T-cell (primary cell): ENCODE results near the gene RBPJ. TPM values are rescaled to one million over a fixed set of nuclear protein-coding genes. Genes with fewer than 3 reads are reported as not detected.
"Not testable (repeated sequence)": the region's sequence is repeated elsewhere in the genome, so short reads cannot be mapped to it uniquely, and the experiment has no call there.

Experiments used
- ATAC-seq, 4 experiments: fragments of 200-7000 bp in 3 of 4; fragments of 150-1000 bp in 1 of 4; cut with Tn5 transposase; replicated peaks in 1 of 4; 1 replicate in 3 of 4; 2 replicates in 1 of 4; pipeline ENCODE4 v1.10.0; 2021; ENCODE audit warnings: moderate library complexity in 3 of 4, mild to moderate bottlenecking in 2 of 4, moderate number of reproducible peaks in 1 of 4
- CTCF ChIA-PET, 2 donors: fragments of 300-600 bp; sonication (Branson Sonifier 250); formaldehyde crosslinking; loops; one replicate each; lab custom pipeline; 2022; ENCODE audit warnings: antibody characterized with exemption in 2 of 2; lab: Charles Lee
- POLR2A ChIA-PET, 2 donors: fragments of 300-600 bp; sonication (Branson Sonifier 250); formaldehyde crosslinking; loops; one replicate each; lab custom pipeline; 2022; ENCODE audit warnings: antibody characterized with exemption in 2 of 2; lab: Charles Lee
- DNase-seq, 35 experiments: peaks; one replicate each; pipeline versions ENCODE4 v3.0.0 to v3.0.0-alpha.2; 2013 to 2023
- H3K27ac ChIP-seq: one replicate; pipeline ENCODE4 v1.5.1; 2013; ENCODE audit warnings: low read length
- H3K27me3 ChIP-seq, 2 experiments: replicated peaks in 1 of 2; 1 replicate in 1 of 2; 2 replicates in 1 of 2; pipeline versions ENCODE4 v1.6.1 to v1.7.0; 2013; ENCODE audit warnings: low read length in 1 of 2, mixed read lengths in 1 of 2; ENCODE audit not compliant: control insufficient read depth in 2 of 2, insufficient read depth in 2 of 2; ENCODE audit errors: extremely low read depth in 1 of 2
- H3K36me3 ChIP-seq, 2 donors: 1 replicate in 1 of 2; 2 replicates in 1 of 2; pipeline versions ENCODE4 v1.6.1 to v1.7.0; 2013; ENCODE audit warnings: low read length in 1 of 2; ENCODE audit not compliant: control insufficient read depth in 2 of 2, insufficient read depth in 1 of 2; ENCODE audit errors: extremely low read depth in 1 of 2
- H3K4me1 ChIP-seq, 2 experiments: 1 replicate in 1 of 2; 2 replicates in 1 of 2; pipeline versions ENCODE4 v1.6.1 to v1.7.0; 2013; ENCODE audit warnings: low read length in 2 of 2, mixed read lengths in 1 of 2; ENCODE audit not compliant: insufficient read depth in 2 of 2, control insufficient read depth in 1 of 2; ENCODE audit errors: extremely low read depth in 1 of 2
- H3K4me3 ChIP-seq, 2 donors: 1 replicate in 1 of 2; 2 replicates in 1 of 2; pipeline versions ENCODE4 v1.5.1 to v1.7.0; 2013; ENCODE audit warnings: mild to moderate bottlenecking in 2 of 2, low read length in 1 of 2, moderate library complexity in 1 of 2; ENCODE audit not compliant: control insufficient read depth in 1 of 2; ENCODE audit errors: extremely low read depth in 1 of 2
- H3K9me3 ChIP-seq: 2 replicates; pipeline ENCODE4 v1.7.0; 2013
- H3K27ac Mint-ChIP-seq, 2 donors: one replicate each; pipeline ENCODE4 v1.8.0; 2020 to 2021; ENCODE audit warnings: mild to moderate bottlenecking in 2 of 2, mixed read lengths in 2 of 2
- H3K27me3 Mint-ChIP-seq, 2 donors: one replicate each; pipeline ENCODE4 v1.8.0; 2021 to 2022; ENCODE audit warnings: mixed read lengths in 2 of 2
- H3K36me3 Mint-ChIP-seq: one replicate; pipeline ENCODE4 v1.8.0; 2021; ENCODE audit warnings: mixed read lengths
- H3K4me1 Mint-ChIP-seq, 3 donors: one replicate each; pipeline ENCODE4 v1.8.0; 2020 to 2022; ENCODE audit warnings: mixed read lengths in 3 of 3, mild to moderate bottlenecking in 1 of 3
- H3K4me3 Mint-ChIP-seq, 3 donors: one replicate each; pipeline ENCODE4 v1.8.0; 2020 to 2022; ENCODE audit warnings: mild to moderate bottlenecking in 3 of 3, mixed read lengths in 3 of 3, moderate library complexity in 3 of 3
- H3K9me3 Mint-ChIP-seq, 3 donors: one replicate each; pipeline ENCODE4 v1.8.0; 2020 to 2022; ENCODE audit warnings: mixed read lengths in 3 of 3
- WGBS: methylation state at CpG from one replicate; pipeline ENCODE4 v1.1.5; 2013; ENCODE audit warnings: missing lambda C conversion rate; ENCODE audit not compliant: insufficient coverage; 5-methylcytosine and 5-hydroxymethylcytosine counted together
- total RNA-seq, 35 experiments: library from RNA in 6 of 35; stranded (reverse) in 6 of 35; fragments of 120-200 nt in 1 of 35; gene quantifications; one replicate each; pipeline versions ENCODE4 v1.2.1 to v1.2.4 and lab custom pipeline; 2013 to 2026

Gene RBPJ
- total RNA-seq, 5 donors from 2014 or later (not counting 1 experiment from before 2014, with no cell fraction given): 55.6 to 81.1 (median 60.5) TPM

GRCh38 chr4:26307037-26307800, 13.6 kb upstream of the RBPJ start:
- no peaks in the 10 kb centered on the region for H3K36me3 ChIP-seq
- Mint-ChIP-seq H3K27me3 (no peaks in the 10 kb centered on the region), H3K9me3 (no peaks in the 10 kb centered on the region), H3K27ac (no peak overlapping the region), H3K36me3 (no peaks in the 10 kb centered on the region), H3K4me3 (no peak overlapping the region), H3K4me1 (peaks cover 1 to 8% (median 4%) of the 10 kb centered on the region in 3 donors)
- H3K4me1 ChIP-seq: peaks cover 0 to 5% of the 10 kb centered on the region in 2 experiments
- CTCF ChIA-PET: interaction anchor here in 1 of 2 donors (0.6 kb wide), 1 partner anchor 47 kb away, joined by 3 read pairs; no protein-coding TSS in a partner anchor
- H3K9me3 ChIP-seq: no peaks in the 10 kb centered on the region
- no peak overlapping the region for H3K27ac ChIP-seq
- WGBS: no CpG with 5 or more reads among the region's 6 CpGs
- no peak for ATAC-seq
- no peak overlapping the region for H3K4me3 ChIP-seq
- POLR2A ChIA-PET: no interaction called here
- DNase-seq: no peak
- no peaks in the 10 kb centered on the region for H3K27me3 ChIP-seq

DNA sequence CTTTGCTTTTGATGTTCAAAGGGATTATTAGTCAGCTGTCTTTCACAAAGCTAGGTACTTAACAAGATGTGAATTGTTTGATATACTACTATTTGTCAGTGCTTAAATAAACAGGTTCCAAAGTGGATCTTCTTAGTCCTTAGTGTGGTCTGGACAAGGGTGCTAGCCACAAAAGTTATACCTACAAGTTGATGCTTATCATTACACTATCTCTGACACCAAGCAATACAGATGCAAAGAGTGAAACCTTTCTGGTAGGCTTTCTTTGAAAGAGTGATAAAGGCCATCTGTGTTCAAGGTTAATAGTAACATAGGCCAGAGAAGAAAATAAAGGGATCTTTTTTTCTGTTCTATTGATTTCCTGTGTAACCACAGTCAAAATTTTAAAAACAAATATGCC, 12.2 kb upstream of the RBPJ start:
- Mint-ChIP-seq H3K27me3 (no peaks in the 10 kb centered on the region), H3K4me3 (no peak overlapping the region), H3K36me3 (no peaks in the 10 kb centered on the region), H3K4me1 (peaks cover 6 to 15% (median 9%) of the 10 kb centered on the region in 3 donors), H3K27ac (peak overlapping the region in 1 of 2 donors; percentile 39), H3K9me3 (no peaks in the 10 kb centered on the region)
- ChIA-PET POLR2A (no interaction called here), CTCF (no interaction called here)
- DNase-seq (peak in 1 of 35 experiments; percentile 30), ATAC-seq (peak in 2 of 4 experiments; percentile 40 to 57)
- Histone ChIP-seq H3K4me3 (no peak overlapping the region), H3K27ac (no peak overlapping the region), H3K36me3 (no peaks in the 10 kb centered on the region), H3K27me3 (no peaks in the 10 kb centered on the region), H3K4me1 (peaks cover 0 to 12% of the 10 kb centered on the region in 2 experiments), H3K9me3 (no peaks in the 10 kb centered on the region)

GRCh38 chr4:26310264-26310663, 10.6 kb upstream of the RBPJ start:
- POLR2A ChIA-PET: no interaction called here
- no peak overlapping the region for H3K27ac Mint-ChIP-seq
- H3K27me3 Mint-ChIP-seq: peaks cover 0 to 1% of the 10 kb centered on the region in 2 donors
- H3K36me3 ChIP-seq: no peaks in the 10 kb centered on the region
- no peaks in the 10 kb centered on the region for H3K9me3 ChIP-seq
- H3K36me3 Mint-ChIP-seq: no peaks in the 10 kb centered on the region
- 100% methylated on average over 1 of the region's 2 CpGs for WGBS
- no peak for DNase-seq
- CTCF ChIA-PET: no interaction called here
- H3K27me3 ChIP-seq: no peaks in the 10 kb centered on the region
- H3K27ac ChIP-seq: no peak overlapping the region
- peaks cover 0 to 9% (median 2%) of the 10 kb centered on the region in 3 donors for H3K9me3 Mint-ChIP-seq
- H3K4me1 Mint-ChIP-seq: peaks cover 6 to 15% (median 9%) of the 10 kb centered on the region in 3 donors
- H3K4me3 Mint-ChIP-seq: no peak overlapping the region
- no peak overlapping the region for H3K4me3 ChIP-seq
- ATAC-seq: no peak
- H3K4me1 ChIP-seq: peaks cover 0 to 12% of the 10 kb centered on the region in 2 experiments

GRCh38 chr4:26311633-26312032, 9.2 kb upstream of the RBPJ start:
- DNase-seq (no peak), ATAC-seq (no peak)
- no peaks in the 10 kb centered on the region for H3K27me3 ChIP-seq
- H3K4me1 Mint-ChIP-seq: peaks cover 6 to 15% (median 9%) of the 10 kb centered on the region in 3 donors
- no peaks in the 10 kb centered on the region for H3K9me3 ChIP-seq
- no peak overlapping the region for H3K4me3 Mint-ChIP-seq
- no peak overlapping the region for H3K4me3 ChIP-seq
- no peaks in the 10 kb centered on the region for H3K36me3 ChIP-seq
- peaks cover 0 to 12% of the 10 kb centered on the region in 2 experiments for H3K4me1 ChIP-seq
- CTCF ChIA-PET: interaction anchor here in 1 of 2 donors (1.4 kb wide), 1 partner anchor 13 kb away, joined by 4 read pairs; no protein-coding TSS in a partner anchor
- POLR2A ChIA-PET: no interaction called here
- H3K27ac ChIP-seq: no peak overlapping the region
- H3K9me3 Mint-ChIP-seq: peaks cover 0 to 16% (median 4%) of the 10 kb centered on the region in 3 donors
- H3K36me3 Mint-ChIP-seq: no peaks in the 10 kb centered on the region
- H3K27ac Mint-ChIP-seq: no peak overlapping the region
- H3K27me3 Mint-ChIP-seq: peaks cover 0 to 1% of the 10 kb centered on the region in 2 donors

DNA sequence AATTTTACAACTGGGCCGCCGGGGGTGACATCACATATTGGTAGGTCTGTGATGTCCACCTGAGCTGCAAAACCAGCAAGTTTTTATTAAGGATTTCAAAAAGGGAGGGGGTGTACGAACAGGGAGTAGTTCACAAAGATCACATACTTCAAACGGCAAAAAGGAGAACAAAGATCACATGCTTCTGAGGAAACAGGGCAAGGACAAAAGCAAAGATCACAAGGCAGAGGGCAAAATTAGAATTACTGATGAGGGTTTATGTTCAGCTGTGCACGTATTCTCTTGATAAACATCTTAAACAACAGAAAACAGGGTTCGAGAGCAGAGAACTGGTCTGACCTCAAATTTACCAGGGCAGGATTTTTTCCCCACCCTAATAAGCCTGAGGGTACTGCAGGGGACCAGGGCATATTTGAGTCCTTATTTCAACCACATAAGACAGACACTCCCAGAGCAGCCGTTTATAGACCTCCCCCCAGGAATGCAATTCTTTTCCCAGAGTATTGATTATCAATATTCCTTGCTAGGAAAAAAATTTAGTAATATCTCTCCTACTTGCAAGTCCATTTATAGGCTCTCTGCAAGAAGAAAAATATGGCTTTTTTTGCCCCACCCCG, 5.4 kb upstream of the RBPJ start:
- POLR2A ChIA-PET, CTCF ChIA-PET, H3K4me3 Mint-ChIP-seq, ATAC-seq, H3K36me3 ChIP-seq, H3K4me3 ChIP-seq, H3K9me3 ChIP-seq, H3K27me3 ChIP-seq, H3K36me3 Mint-ChIP-seq, H3K27me3 Mint-ChIP-seq, DNase-seq, H3K27ac Mint-ChIP-seq, H3K27ac ChIP-seq: not testable (repeated sequence)
- H3K4me1 ChIP-seq: peaks cover 3 to 25% of the 10 kb centered on the region in 2 experiments
- H3K9me3 Mint-ChIP-seq: peaks cover 0 to 25% (median 4%) of the 10 kb centered on the region in 3 donors
- WGBS: 83% methylated on average over 1 of the region's 8 CpGs
- peaks cover 13 to 22% (median 22%) of the 10 kb centered on the region in 3 donors for H3K4me1 Mint-ChIP-seq

DNA sequence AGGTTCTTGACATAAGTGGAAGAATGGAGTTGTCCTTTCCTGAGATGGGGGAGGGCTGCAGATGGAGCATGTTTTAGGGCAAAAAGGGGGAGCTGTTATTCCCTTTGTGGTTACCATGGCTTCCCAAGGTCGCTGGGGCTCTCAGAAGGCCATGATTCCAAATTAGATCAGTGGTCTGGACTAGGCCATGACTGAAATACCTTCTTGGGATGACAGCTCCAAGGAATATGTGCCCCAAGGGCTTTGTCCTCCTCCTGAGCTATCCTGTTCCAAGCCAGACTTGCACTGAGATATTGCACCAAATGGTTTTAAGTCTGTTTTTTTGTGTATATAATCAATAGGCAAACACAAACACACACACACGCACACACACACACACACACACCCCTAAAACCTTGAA, 3.0 kb upstream of the RBPJ start:
- peaks cover 12 to 28% of the 10 kb centered on the region in 2 experiments for H3K4me1 ChIP-seq
- Mint-ChIP-seq H3K27ac (peak overlapping the region in 1 of 2 donors; percentile 67), H3K27me3 (peaks cover 0 to 1% of the 10 kb centered on the region in 2 donors), H3K4me3 (peak overlapping the region; percentile 2 to 99 (median 91)), H3K36me3 (no peaks in the 10 kb centered on the region), H3K9me3 (peaks cover 0 to 25% (median 4%) of the 10 kb centered on the region in 3 donors), H3K4me1 (peaks cover 12 to 30% (median 26%) of the 10 kb centered on the region in 3 donors)
- no peaks in the 10 kb centered on the region for H3K9me3 ChIP-seq
- no peak for ATAC-seq
- H3K27ac ChIP-seq: no peak overlapping the region
- no peaks in the 10 kb centered on the region for H3K36me3 ChIP-seq
- no peak for DNase-seq
- no peaks in the 10 kb centered on the region for H3K27me3 ChIP-seq
- ChIA-PET POLR2A (no interaction called here), CTCF (no interaction called here)
- H3K4me3 ChIP-seq: no peak overlapping the region
- 20% methylated on average over 1 of the region's 2 CpGs for WGBS
